HG03575 (cell line): ENCODE data around the gene GINS2.

ENCODE experiments used
- ATAC-seq: cut with Tn5 transposase; IDR thresholded peaks from one replicate; pipeline ENCODE4 v1.9.1; 2021; ENCODE audit not compliant: unreplicated experiment, insufficient number of reproducible peaks, low FRiP score; ENCODE audit errors: extremely low read depth

Gene GINS2

DNA sequence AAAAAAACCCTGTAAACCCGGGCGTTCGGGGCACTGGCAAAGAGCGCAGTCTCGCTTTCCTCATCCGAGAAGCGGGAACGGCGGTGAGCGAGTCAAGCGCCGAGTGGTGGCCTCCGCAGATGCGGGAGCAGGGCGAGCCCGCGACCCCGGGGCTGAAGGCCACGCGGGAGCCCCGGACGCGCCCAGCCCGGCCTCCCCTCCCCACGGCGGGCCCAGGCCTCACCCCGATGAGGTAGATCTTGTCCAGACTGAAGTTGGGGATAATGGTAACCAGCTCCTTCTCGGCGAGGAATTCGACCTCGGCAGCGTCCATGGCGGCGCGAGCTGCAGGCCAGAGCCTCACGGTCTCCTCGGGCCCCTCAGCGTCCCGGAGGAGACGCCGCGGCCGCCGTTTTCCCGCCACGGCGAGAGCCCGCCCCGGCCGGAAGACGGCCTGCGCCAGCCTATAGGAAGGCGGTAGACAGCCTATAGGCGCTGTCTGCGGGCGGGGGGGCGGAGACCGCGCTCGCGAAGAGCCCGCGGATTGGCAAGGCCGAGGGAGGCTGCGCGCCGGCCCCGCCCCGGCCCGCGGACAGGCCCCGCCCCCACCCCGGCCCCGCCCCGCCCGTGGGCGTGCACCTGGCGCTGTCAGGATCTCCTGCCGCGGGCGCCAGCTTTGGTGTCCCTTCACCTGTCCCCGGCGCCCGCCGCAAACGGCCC lies at the start of gene GINS2:
Gene GINS2 (minus strand): TSS at position 369 of the 699 bp plus-strand sequence. CDS start 56 bp downstream, at position 313.
- no peak for ATAC-seq

DNA sequence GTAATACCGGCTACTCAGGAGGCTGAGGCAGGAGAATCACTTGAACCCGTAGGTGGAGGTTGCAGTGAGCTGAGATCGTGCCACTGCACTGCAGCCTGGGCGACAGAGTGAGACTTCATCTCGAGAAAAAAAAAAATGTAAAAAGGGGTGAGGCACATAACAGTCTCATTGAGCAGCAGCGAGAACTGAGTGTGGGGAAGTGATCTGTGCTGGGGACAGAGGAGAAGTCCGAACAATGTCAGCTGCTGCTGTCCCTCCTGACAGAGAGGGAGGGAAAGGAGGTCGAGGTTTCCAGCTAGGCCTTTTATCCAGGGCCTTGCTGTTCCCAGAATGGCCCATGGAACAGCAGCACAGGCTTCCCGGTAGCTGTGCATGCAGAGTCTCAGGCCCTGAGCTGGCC lies 48.2 kb upstream of the GINS2 start:
- ATAC-seq: no peak

DNA sequence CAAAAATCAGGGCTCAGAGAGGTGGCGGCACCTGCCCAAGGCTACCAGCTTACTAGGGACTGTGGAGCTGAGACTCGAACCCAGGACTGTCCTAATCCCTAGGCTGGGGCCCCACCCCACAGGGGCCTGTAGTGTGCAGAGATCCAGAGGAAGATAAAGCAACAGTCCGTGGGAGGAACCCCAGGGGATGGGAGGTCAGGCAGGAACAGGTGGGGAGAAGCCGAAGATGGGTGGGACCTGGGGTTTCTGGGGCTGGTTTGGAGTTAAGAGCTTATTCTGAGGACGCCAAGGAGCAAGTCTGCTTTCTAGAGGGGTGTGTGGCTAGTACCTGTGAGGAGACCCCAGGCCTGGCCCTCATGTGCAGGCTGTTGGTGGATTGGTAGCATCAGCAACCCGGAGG lies 47.2 kb upstream of the GINS2 start:
- ATAC-seq: no peak

- no peak for ATAC-seq
Measured at GRCh38 chr16:85735225-85735635, 46.5 kb upstream of the GINS2 start.

DNA sequence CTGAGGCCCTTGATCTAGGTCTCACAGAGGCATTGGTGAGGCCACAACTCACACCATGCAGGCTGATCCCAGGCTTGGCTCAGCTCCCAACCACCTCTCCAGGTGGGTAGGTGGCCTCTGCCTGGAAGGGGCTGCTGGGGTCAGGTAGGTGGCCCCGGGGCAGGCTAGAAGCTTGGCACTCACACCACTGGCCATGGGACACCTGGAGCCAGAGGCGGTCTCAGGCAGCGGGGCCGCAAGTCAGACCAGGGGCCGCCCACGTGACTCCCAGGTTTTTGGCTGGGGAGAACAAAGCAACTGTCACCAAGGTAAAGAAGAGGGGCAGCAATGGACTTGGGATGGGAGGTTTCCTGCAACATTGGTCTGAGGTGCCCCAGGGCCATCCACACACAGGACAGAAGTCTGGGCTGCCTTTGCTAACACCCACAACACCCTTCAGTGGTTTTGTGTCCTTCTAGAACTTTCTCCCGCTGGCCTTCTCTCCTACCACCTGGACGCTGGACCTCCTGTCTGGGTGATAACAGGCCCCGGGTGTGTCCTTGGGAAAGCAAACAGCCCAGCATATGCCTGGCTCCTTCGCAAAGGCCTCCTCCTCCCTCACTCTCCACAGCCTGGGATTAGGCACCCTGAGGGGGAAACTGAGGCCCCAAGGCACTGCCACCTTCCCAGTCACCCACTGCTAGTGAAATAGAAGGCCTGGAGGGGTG lies 45.7 kb upstream of the GINS2 start:
- ATAC-seq: no peak

GRCh38 chr16:85733839-85734170 lies 45.1 kb upstream of the GINS2 start:
- no peak for ATAC-seq

GRCh38 chr16:85733155-85733838 lies 44.5 kb upstream of the GINS2 start:
- ATAC-seq: no peak

DNA sequence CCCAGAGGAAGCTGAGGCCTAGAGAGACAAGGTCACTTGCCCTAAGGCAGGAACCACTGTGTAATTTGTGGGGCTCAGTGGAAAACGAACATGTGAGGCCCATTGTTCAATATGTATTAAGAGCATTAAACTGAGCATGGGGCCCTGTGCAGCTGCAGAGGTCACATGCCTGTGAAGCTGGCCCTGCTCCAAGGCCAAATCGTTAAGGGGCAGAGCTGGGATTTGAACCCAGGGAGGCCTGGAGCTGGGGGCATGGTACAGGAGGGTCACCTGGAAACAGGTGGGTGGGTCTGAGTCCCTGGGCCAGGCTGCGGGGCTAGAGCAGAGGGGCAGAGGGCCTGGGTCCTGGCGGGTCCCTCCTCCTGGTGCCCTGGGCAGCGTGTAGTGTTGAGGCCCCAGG lies 42.4 kb upstream of the GINS2 start:
- ATAC-seq: no peak

DNA sequence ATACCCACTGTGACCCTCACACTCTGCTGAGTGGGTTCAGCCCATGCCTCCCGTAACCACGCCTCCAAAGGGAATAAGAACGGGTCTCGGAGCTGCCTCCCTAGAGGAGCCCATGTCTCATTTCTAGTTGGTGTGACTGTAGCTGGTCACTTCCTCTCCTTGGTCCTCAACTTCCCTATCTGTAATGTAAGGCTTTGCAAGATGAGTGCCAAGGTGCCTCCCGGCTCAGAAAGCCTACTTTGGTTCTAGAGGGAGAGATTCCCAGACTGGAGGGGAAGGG lies 41.4 kb upstream of the GINS2 start:
- ATAC-seq: no peak

GRCh38 chr16:85729452-85730185 lies 40.9 kb upstream of the GINS2 start:
- ATAC-seq: no peak

GRCh38 chr16:85728879-85729278 lies 40.1 kb upstream of the GINS2 start:
- ATAC-seq: no peak

DNA sequence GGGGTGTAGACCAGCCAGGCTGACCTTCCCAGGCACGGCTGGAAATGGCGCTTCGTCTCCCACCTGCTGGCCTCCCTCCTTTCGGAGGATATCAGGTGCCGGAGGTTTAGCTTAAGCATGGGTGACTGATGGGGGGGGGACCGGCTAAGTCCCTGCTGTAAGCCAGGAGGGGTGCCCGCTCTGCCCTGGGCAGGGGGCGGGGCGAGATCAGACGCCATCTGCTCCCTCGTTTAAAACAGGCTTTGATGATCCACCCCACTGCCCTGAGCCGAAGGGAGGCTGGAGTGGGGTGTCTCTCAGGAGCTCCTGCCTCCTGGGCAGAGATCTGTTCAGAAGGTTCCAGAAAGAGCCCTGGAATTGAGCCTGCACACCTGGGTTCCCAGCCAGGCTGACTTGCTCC lies 36.2 kb upstream of the GINS2 start:
- ATAC-seq: no peak

DNA sequence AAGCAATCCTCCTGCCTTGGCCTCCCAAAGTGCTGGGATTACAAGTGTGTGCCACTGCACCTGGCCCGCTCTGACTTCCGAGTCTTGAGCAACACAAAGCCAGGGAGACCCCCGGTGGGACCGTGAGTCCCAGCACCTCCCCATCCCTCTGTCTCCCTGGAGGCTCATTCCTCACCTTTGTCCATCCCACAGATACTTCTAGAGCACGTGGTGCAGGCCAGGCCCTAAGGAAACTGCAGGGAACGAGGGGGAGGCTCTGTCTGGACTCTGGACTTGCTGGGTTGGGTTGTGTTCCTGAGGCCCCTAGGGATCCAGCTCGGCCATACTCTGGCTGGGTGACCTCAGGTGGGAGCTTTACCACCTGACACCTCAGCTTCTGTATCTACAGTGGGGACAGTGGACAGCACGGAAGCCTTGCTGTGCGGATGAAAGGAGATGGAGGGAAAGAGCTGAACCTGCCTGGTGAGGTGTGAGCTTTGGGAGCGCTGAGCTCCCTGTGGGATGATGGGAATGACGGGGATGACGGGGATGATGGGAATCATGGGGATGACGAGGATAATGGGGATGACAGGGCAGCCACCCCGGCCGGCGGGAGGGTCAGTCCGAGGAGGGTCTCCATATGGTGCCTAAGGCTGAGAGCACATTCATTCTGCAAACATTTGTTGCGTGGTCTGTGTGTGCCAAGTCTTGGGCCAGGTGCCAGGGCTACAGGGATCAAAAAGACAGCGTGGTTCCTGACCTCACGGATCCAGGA lies 35.5 kb upstream of the GINS2 start:
- ATAC-seq: no peak

- no peak for ATAC-seq
Measured at GRCh38 chr16:85722128-85722893, 33.6 kb upstream of the GINS2 start.

- ATAC-seq: no peak
Measured at GRCh38 chr16:85720302-85720637, 31.5 kb upstream of the GINS2 start.

DNA sequence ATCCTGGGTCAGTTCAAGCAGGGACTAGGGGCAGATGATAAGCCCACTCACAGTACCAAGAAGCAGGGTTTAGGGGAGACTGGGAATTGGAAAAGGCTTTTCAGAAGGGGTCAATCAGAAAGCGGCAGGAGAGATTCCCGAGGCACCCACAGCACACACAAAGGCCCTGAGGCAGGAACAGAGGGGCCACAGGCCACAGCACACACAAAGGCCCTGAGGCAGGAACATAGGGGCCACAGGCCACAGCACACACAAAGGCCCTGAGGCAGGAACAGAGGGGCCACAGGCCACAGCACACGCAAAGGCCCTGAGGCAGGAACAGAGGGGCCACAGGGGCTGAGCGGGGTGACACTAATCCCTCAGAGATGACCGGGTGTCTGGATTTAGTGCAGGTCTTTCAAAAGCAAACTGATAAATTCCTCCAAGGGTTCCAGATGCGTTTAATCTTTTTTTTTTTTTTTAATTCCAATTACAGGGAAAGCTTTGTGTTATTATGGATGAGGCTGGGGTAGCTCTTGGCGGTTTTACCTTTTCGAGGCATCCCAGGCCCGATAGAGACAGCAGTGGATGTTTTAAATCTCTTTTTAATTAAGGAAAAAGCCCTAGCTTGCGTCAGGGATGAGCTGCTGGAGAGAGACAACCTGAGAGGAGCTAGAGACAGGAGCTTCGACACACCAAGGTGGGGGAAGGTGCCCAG lies 31.0 kb upstream of the GINS2 start:
- no peak for ATAC-seq

DNA sequence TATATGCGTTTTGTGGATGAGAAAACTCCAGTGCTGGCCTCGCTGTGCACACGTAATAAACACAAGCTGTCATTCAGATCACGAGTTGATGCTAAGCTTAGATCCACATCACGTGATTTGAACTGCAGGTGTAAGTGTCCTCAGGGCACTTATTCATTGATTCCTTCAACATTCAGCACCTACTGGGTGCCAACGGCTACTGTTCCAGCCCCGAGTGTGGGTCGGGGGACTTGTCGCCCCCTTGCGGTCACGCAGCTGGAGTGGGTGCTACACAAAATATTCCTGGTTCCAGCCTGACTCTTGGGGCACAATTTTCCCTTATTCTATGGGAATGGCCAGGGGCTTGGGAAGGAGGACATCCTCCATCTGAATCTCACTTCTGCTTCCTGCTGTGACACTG lies 29.9 kb upstream of the GINS2 start:
- ATAC-seq: no peak

- no peak for ATAC-seq
Measured at GRCh38 chr16:85718153-85718477, 29.4 kb upstream of the GINS2 start.
